ENCODE results near the gene NEK8.
A peak's percentile ranks its signal among the peaks of the same experiment; 100 is the strongest.

NEK8 gene

GRCh38 chr17:28744972-28745785, 16.6 kb downstream of the NEK8 start:
- DNase-seq = peak; percentile 55

DNA sequence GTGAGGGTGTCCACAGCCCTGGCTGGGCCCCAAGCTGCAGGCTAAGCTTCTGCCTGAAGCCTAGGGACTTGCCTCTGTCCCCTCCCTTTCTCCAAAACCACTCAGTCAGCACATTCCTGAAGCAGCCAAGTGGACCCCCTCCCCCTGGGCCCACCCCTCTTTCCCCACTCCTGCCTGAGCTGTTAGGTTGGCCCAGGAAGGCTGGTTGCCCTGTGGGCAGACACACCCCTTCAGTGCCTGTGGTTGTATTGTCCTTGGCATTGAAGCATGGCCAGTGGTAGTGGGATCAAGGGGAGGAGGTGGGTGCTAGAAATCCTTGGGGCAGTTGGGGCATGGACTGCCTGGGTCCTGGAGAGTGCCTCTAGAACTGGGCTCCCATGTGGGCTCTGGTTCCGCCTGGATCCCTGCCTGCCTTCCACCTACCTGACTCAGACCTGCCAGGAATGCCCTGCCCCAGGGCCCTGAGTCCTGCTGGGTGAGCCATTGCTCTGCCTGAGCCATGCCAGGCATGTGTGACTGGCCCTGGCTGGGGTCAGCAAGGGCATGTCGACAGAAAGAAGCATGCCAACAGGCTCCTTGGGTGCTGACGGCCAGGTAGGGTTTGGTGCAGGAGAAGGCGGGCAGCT, 17.3 kb downstream of the NEK8 start:
- DNase-seq = no peak

DNA sequence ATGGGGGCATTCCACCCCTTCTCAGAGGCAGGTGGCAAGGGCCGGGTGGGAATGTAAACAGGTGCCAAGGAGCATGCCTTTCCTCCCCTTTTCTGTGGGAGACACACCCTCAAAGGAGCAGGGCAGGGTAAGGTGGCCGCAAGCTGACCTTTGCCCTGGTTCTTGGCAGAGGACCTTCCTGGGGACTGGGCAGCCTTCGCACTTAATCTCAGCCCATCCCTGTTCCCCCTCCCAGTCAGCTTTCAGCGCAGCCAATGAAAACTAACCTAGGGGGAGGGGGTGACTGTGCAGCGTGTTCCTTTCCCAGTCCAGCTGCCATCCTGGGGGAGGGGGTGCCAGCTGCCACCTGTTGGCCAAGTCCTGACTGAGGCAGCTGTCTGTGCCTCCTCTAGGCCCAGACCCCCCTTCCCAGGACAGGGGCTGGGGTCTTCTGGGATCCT, 18.0 kb downstream of the NEK8 start:
- DNase-seq = no peak

DNA sequence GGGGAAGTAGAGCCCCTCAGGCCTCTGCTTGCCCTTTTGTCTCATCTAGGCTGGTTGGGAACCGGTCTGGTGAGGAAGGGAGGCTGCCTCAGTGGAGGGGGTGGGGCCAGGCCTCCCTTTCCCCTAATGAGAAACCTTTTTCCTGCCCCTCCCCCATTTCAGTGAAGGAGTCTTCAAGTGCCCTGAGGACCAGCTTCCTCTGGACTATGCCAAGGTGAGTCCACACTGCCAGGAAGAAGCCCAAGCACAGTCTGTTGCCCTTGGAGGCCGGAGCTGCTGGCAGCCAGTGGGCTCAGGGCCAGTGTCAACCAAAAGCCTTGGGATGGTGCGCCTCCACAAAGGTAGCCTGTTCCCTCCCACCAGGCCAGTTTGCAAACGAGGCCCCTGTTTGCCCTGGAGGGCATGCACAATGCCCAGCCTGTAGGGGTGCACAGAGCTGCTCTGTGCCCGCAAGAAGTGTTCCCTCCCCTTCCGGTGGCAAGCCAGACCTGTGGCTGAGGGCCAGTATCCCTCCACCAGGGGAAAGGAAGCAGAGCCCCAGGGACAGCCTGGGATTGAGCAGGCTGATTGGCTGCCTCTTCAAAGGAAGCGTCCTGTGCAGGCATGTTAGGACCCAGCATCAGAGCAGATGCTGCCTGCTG, 18.6 kb downstream of the NEK8 start:
- DNase-seq = no peak

GRCh38 chr17:28747801-28748750, 19.5 kb downstream of the NEK8 start:
- no peak for DNase-seq

GRCh38 chr17:28748852-28749515, 20.4 kb downstream of the NEK8 start:
- DNase-seq = no peak

- DNase-seq = no peak
These were observed 21.1 kb downstream of the NEK8 start for GRCh38 chr17:28749516-28750177.

DNA sequence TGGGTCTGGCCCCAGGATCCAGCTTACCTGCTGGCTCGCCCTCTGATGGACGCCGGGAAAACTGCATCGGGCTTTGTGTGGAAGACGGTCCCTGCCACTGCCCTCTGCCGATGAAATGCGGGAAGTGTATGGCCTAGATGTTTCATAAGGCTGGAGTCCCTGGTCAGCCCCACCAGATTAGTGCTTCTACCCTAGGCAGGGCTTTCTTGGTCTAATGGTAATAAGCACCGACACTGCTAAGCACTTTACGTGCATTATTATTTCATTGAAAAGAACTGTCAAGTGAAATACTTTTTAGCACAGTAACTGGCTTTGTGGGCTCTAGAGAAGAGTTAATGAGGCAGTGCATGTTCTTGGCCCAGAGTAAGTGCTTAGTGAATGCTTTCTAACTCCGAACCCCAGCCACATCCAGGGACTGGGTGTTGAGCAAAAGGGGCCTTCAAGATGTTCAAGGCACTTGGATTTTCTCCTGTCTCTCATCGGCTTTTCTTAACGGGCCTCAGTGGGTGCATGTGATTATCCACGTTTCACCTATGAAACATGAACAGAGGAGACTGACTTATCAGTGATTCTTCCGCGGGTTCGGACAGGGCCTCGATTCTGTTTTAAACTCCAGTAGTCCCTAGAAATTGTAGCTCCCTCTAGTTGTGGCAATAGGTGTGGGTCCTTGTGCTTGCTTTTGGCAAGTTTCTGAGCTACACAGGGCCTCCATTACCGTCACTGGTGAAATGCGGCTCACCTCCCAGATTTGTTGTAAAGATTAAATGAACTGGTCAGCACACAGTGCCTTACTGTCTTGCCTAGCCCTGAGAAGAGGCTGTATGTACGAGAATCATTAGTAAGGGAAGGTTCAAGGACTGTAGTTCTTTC, 21.8 kb downstream of the NEK8 start:
- peak; percentile 88 for DNase-seq

- no peak for DNase-seq
These were observed 23.2 kb downstream of the NEK8 start for GRCh38 chr17:28751600-28752366.

DNA sequence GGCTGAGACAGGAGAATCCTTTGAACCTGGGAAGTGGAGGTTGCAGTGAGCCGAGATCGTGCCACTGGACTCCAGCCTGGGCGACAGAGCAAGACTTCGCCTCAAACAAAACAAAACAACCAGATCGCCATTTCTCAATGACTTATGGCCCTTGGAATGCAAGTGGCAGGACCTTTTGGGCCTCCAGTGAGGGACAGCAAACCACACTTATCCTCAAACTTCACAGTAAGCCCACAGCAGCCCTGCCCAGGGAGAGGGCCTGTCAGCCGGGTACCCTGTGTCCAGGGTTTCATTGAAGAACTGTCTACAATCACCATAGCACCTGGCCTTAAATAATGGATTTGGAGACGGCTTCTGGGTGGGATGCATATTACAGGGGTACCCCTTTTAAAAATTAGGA, 26.9 kb downstream of the NEK8 start:
- no peak for DNase-seq

DNA sequence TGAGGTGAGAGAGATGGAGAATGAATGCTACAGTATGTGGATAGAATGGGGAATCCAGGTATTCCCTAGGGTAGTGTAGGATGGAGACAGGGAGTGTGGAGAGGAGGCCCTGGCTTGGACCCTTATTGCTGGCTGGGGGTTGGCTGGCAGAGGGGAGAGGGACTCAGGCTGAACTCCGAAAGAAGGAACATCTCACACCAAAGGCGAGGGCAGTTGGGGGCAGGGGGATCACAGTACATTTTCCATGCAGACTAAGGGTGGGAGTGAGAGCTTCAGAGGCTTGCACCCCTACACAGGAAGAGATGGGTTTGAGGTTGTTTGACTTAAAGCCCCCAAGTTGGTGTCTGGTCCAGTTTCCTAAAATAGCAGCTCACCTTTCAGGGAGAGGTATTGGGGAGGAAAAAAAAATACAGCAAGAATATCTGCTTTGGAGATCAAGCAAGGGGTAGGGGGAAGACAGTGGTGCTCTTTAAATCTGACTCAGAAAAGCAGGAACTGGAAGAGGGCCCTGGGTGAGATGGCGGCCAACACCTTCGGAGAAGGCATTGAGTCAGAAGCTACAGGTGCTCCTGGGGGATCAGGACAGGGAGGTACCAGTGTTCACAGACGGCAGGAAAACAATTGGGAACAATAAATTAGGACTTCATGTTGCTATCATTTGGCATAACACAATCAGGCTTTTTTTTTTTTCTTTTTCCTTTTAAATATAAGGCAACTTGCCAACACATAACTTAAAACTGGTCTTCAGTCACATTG, 27.6 kb downstream of the NEK8 start:
- DNase-seq = no peak

DNA sequence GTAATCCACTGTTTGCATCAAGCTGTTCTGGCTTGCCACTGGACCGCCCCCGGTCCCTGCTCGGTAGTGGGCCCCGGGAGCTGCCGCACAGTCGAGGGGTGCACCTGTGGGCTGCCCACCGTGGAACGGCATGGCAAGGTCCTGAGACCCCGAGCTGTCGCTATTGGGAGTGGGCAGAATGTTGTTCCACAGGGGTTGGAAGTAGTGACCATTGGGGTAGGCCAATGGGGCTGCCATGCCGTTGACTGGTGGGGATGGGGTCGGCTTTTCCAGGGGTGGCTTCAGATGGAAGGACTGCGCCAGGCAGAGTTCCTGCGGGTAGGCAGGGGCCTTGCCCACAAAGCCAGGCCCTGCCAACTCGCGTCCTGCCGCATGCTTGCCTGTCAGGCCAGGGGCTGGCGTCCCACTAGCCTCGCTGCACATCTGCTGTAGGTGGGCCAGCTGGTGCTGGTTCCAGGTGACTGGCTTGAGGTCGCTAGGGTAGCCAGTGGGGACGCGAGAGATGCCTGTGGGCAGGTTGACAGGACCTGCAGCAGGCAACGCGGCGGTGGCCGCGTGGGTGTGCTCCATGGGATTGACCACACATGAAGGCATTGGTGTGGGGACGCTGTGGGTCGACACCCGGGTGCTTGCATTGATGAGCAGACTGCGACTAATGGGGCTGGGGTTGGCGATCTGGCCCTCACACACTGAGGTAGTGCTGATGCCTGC, 30.0 kb downstream of the NEK8 start:
- DNase-seq = no peak

DNA sequence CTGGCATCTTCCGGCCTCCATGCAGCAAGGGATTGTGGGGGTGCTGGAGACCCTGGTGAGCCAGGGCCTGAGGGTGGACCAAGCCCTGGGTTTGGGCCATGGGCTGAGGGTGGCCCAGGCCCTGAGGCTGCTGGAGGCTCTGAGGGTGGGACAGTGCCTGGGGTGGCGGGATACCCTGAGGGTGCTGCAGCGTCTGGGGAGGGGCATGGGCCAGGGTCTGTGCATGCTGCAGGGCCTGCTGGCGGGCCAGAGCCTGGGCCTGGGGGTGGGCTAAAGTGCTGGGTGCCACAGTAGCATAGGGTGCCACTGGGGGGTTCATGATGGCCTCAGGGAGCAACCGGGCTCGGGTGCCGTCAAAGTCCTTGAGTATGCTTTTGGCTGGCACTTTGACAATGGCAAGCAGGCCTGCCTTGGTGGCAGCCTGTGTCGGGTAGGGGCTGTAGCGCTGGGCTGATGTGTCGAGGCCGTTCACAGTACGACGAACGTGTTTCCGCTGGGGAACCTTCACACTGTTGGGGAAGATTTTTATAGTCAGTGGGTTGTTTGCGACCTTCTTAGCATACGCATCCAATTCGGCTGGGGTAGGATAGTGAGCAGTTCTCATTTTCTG, 30.8 kb downstream of the NEK8 start:
- DNase-seq = no peak

- DNase-seq = no peak
These were observed 32.3 kb downstream of the NEK8 start for GRCh38 chr17:28760601-28761562.

DNA sequence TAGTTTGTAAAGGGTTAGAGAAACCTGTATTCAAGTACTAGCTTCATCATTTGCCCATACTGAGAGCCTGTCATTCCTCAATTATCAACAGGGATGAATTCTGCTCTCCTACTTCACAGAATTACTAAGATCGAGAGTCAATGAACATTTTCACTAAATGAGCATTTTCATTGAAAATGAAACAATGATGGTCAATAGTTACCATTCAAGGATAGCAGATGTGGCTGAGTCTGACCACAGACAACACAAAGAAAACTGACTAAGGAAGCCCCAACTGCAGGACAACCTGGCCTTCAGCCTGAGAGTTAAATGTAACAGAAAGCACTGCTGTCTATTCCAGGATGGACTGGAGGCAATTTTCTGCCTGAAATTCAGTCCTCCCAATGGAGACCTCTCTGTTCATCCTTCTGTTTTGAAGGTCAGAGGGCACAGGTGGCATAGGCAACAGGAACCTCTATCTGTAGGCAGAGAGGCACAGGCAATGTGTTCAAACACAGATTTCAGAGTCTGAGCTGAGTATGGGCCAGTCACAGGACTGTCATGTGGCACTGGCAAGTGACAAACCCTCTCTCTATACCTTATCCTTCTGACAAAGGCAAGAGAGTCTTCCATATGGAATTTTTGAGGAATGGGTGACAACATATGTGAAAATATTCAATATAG, 34.7 kb downstream of the NEK8 start:
- no peak for DNase-seq

DNA sequence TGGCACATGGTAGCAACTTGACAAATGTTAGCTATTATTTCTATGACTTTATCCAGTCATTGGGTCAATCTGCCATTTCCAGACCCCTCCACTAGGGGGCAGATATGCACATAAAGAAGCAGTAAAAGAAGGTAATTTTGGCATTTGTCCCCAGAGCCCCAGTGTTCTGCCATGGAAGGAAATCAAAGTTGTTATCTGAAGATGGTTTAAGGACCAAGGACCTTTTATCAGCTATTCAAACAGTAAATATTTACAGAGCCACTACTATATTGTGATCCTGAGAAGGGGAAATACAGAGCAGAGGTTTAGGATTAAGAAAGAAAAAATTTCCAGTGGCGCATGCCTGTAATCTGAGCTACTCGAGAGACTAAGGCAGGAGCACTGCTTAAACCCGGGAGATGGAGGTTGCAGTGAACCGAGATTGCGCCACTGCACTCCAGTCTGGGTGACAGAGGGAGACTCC, 35.2 kb downstream of the NEK8 start:
- DNase-seq = peak; percentile 74

Measured in fibroblast of skin of back (primary cell).